NK-92 treated with Interleukin-12 subunit alpha and Interleukin-12 subunit beta, amount 100 ng/mL, for 24 hours (cell line): ENCODE results near the gene TMEM51.

Experiments
- DNase-seq: peaks from one replicate; lab custom pipeline; 2025; lab: John Stamatoyannopoulos, UW

The TMEM51 gene

DNA sequence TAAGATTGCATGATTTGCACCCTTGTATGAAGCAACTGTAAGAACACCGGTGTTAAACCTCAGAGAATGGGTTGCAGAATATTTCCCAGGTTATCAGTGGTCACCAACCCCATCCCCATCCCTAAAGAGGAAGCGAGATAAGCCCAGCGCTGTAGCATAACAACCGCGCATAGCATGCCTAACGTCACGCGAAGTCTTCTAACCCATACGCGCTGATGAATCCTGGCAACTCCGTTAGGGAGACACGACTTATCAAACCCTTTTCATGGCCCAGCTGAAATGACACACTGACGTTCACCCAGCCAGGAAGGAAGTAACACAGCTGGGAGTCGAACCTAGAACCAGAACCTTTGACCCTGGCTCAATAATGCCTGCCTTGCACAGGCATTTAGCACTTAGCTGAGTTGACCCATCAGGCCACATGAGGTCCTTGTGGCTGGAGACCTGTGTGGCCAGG, 24.2 kb downstream of the TMEM51 start:
- no peak for DNase-seq

DNA sequence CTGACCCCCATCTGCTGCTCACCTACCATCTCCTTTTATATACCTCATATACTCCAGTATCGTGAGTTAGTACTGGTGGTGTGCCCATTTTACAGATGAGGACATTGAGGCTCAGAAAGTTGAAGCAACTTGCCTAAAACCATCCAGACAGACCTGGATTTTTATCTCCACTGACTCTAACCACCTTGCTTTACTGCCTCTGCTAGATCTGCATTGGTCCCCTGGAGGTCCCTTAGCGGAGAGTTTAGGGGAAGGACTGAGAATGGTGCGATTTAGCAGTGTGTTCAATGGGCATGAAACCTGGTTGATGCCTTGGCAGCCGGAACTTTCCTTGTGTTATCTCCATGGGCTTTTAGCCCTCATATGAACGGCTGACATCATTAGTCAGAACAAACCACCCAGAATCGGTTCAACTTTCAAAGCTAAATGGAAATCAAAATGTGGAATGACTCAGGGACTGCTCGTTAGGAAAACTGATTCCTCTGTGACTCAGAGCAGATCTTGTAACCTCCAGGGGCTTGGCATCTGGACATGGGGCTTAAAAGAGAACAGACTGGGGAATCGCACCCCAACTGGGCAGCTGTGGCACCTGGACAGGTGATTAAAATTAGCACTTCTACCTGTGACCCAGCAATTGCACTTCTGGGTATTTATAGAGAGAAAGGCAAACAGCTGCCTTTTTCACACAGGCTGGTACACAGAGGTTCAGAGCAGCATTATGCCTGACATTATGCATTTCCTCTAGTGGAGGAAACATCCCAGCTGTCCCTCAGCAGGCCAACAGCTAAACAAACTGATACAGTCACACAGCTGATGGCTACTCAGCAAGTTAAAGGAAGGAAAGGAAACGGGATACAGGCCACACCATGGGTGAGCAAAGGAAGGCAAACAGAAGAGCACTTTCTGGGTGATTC, 25.3 kb downstream of the TMEM51 start:
- DNase-seq: no peak

DNA sequence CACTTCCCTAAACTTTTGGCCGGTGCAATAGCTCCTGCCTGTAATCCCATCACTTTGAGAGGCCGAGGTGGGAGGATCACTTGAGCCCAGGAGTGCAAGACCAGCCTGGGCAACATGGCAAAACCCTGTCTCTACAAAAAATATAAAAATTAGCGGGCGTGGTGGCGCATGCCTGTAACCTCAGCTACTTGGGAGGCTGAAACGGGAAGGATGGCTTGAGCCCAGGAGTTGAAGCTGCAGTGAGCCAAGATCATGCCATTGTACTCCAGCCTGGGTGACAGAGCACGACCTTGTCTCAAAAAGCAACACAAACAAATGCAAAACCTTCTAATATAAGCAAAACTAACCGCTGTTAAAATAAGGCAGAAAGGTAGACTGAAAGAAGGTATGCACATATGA, 25.9 kb downstream of the TMEM51 start:
- DNase-seq: no peak

DNA sequence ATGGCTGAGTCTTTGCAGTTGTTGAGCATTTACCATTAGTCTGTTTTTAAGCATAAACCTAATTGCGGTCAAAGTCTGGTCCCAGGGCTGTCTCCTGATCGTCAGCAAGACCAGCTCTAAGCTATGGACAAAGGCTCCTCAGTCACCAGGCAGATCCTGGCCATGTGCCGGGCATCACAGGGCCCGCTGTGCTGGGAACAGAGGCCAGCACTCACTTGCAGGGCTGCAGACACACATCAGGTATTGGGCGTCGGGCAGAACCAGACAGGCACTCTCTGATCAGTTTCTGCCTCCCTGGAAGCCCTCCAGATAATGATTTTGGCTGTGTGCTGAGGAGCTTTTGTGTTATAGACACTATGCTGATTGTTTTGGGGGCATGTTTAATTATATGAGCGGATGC, 26.6 kb downstream of the TMEM51 start:
- no peak for DNase-seq

GRCh38 chr1:15180945-15181523, 27.5 kb downstream of the TMEM51 start:
- DNase-seq: no peak

GRCh38 chr1:15181564-15181963, 28.0 kb downstream of the TMEM51 start:
- DNase-seq: no peak

DNA sequence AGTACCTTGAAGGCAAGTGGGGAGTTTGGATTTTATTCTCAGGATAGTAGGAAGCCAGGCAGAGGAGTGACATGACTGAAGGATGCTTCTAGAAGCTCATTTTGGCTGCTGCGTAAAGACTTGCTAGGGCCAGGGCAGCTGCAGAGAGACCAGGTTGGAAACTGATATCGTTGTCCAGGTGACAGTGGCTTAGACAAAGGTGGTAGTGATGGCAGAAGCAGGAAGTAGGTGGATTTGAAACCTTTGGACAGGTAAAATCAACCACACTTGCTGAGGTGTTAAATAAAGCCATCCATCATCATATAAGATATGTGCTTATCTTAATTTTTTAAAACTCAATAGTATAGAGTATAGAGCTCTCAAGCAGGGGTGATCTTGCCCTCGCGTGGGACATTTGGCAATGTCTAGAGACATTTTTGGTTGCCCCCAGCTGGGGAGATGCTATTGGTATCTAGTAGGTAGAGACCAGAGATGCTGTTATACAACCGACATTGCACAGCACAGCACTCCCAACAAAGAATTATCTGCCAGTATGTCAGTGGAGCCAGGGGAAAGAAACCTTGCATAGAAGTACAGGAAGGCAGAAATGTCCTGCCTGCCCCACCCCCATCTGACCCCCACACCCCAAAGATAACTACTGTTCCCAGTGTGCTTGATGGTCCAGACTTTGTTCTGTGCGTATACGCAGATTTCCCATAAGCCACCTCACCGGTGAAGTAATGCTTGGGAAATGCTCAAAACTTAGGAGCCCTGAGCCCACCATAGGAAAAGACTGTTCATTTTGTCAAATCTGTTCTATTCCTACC, 31.1 kb downstream of the TMEM51 start:
- DNase-seq: no peak

DNA sequence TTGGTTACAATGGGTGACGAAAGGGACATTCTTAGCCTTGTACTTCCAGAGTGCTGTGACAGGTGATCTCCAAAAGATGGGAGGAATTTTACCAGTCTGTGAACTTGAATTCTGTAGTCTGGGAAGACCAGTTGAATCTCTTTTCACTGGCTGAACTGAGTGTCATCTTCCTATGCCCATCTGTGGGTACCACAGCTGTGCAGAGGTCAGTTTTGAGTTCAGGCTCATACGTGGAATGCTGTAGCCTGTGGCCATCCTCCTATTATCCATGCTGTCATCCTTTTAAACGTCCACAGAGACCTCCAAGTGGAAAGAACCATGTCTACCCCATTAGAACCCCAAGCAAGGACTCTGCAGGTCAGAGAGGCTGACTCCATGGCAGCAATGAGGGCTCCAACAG, 32.1 kb downstream of the TMEM51 start:
- no peak for DNase-seq

GRCh38 chr1:15186073-15186845, 32.7 kb downstream of the TMEM51 start:
- no peak for DNase-seq

DNA sequence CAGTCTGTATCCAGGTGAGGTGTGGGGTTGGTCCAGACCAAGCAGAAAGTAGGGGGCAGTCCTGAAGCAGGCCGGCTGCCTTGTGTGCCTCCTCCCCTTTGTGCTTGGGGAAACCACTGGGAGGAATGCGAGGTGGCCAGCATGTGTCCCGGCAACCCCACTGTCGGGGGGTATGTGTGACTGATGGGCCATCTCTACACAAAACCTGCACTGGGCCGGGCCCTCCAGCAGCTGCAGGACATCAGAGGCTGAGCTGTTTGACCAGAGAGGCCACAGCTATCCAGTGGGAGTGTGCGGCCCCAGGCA, 33.3 kb downstream of the TMEM51 start:
- DNase-seq: no peak

DNA sequence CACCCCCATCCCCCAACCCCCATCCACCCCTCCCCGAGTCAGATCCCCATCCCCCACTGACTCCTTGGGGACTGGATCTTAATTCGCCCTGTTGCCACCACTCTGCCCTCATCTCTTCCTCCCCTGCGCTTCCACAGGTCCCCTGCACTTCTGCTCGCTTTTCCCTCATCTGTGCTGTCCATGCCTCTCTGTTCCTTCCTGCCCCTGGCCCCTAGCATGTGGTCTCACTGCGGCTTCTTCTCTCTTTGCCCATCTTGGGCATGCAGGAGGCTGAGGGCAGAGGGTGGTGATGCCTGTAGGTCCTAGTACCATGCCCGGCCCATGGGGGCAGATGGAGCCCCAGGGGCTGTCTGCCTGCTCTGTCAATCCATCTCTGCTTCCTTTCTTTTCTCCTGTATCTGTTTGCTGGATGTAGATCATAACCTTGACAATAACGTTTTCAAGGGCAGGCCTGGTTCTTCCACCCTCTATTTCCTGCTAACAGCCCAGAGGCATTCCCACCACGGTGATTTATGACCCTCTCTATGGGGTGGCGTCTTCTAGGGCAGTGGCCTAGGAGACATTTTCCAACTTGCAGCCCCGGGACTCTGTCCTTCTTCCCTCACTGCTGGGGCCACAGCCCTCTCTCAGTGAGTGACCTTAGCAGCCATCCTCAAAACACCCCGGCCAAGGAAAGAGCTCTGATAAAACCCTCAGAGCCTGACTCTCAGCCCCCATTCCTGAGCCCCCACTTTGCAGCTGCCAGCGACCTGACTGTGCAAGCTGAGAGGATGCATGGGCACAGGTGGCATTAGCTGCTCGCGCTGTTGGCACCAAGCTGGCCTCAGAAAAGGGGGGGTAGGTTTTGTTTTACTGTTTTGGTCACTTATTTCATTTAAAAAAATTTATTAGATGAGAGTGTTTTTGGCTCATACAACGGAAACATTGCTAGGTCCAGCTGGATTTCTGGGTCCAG, 33.9 kb downstream of the TMEM51 start:
- DNase-seq: no peak

GRCh38 chr1:15188130-15188524, 34.6 kb downstream of the TMEM51 start:
- DNase-seq: no peak

DNA sequence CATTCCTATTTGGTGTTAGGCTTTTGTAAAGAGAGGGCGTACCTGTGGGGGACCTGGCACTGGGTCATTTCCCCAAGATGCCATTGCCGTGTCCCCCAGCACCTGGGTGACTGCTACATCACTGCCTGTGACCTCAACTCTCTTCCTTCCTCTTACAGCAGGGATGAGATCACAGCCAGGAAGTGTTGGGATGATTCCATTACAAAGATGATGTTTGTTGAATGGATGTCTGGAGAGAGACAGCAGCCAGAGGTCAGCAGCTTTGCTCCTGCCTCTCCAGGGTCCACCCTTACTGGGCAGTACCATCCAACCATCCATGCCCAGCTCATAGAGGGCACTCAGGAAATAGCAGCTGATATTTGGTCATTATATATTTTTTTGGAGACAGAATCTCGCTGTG, 35.1 kb downstream of the TMEM51 start:
- no peak for DNase-seq

DNA sequence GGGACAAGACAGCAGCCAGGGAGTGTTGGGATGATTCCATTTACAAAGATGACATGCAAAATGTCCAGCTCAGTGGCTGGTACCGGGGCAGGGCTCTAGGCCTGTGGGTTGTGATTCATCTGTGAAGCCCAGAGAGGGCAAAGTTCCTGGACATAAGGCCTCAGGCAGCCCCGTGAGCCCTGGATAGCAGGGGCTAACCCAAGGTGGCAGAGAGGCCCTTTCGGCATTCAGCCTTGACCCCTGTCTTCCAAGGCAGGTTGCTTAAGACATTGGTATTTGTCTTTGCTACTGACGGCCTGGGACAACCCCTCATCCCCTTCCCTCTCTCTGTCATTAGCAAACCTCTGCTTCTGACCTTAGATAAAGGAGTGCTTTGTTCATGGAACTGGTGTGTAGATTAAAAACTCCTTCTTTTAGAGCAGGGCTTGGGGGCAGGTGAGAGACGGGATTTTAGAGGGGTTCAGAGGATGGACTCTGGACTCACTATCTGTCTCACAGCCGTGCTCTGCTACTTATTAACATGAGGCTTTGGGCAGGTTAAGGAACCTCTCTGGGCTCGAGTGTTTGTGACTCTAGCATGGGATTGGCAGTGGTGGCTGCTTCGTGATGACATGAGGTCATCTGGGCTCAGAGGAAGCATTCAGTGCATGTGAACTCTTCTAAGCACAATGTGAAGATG, 36.3 kb downstream of the TMEM51 start:
- DNase-seq: no peak

GRCh38 chr1:15191267-15191666, 37.7 kb downstream of the TMEM51 start:
- DNase-seq: no peak

- DNase-seq: no peak
These were observed 38.2 kb downstream of the TMEM51 start for GRCh38 chr1:15191770-15192169.

DNA sequence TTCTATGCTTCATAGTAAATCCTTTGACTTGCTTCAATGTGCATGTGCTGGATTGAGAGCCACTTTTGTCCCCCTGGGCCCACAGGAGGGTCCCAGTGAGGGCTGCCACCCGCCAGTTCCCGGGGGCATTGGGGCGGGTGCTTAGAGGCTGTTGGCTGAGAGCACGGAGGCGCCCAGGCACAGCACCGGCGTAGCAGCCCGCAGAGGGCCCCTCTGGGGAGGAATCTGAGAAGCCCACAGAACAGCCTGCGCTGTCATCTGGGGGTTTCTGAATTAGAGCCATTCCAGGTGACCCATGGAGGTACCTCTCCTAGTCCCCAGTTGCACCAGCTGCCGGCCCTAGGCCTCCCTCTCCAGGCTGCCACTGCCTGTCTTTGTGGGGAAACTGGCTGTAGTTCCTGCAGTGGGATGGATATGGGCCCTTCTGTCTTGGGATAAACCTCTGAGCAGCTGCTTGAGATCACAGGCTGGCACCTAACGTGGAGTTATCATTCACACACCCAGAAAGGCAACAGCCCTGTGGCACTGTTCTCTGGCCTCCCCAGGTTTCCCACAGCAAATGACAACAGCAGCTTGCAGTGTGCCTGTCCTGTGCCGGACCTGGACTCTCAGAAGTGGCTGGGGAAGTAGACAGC, 39.5 kb downstream of the TMEM51 start:
- DNase-seq: no peak

GRCh38 chr1:15195420-15196052, 42.0 kb downstream of the TMEM51 start:
- DNase-seq: no peak

DNA sequence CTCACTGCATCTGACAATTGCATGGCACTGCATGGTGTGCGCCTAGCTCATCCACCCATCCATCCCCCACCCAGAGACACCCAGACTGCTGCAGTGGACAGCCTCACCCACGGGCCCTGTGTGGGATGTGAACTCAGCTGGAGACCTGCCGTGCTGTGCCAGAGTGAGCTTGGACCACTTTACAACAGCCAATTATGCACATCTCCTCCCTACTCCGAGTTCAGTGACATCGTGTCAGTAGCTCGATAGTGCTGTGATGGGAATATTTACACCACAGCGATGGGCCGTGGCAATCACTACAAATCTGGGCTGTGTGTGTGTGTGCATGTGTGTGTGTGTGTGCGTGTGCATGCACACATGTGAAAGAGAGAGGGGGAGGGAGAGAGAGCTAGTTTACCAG, 42.5 kb downstream of the TMEM51 start:
- no peak for DNase-seq
